22Rv1 (cell line): ENCODE data around the gene PRKD2.

Experiments
- CTCF ChIP-seq: fragments of 450-650 bp; IDR thresholded peaks from 2 replicates; pipeline ENCODE4 v1.5.1; 2017; ENCODE audit warnings: mild to moderate bottlenecking
- ZFX ChIP-seq: fragments of 450-650 bp; IDR thresholded peaks from 2 replicates; pipeline ENCODE4 v1.6.1; 2017; ENCODE audit warnings: antibody characterized with exemption, borderline replicate concordance

GRCh38 chr19:46728208-46728607, 11.3 kb upstream of the PRKD2 start:
- TF ChIP-seq CTCF (no peak), ZFX (no peak)
